ENCODE results near the gene TMEM161B. TPM values are rescaled to one million over a fixed set of nuclear protein-coding genes. Genes with fewer than 3 reads are reported as not detected.
A peak's percentile ranks its signal among the peaks of the same experiment; 100 is the strongest.
"Not testable (repeated sequence)": the region's sequence is repeated elsewhere in the genome, so short reads cannot be mapped to it uniquely, and the experiment has no call there.

Gene TMEM161B
- total and polyA plus RNA-seq, 2 donors (not counting 3 experiments of a cell fraction or from before 2014, with no cell fraction given): 5.3 to 11.6 TPM

- Histone ChIP-seq H3K9me1 (replicated peaks; ENCODE audit: control insufficient read depth, extremely low read depth, insufficient read depth, low read length) (no peaks in the 10 kb centered on the region), H4K20me1 (replicated peaks; ENCODE audit: control insufficient read depth, extremely low read depth, insufficient read depth, low read length) (no peaks in the 10 kb centered on the region), H3K36me3 (ENCODE audit: control insufficient read depth in 2 of 2, extremely low read depth in 1 of 2, insufficient read depth in 2 of 2, low read length in 2 of 2) (peaks cover 2% of the 10 kb centered on the region in 2 experiments), H3K4me3 (replicated peaks in 1 of 3; ENCODE audit: insufficient read depth in 1 of 3, low read depth in 1 of 3, low read length in 3 of 3) (peak overlapping the region; percentile 59 to 91 (median 86)), H3K27ac (ENCODE audit: insufficient read depth, low read depth, low read length) (no peak overlapping the region), H3K79me2 (ENCODE audit: control insufficient read depth, insufficient read depth, low read length) (peaks cover 51% of the 10 kb centered on the region), H3K27me3 (ENCODE audit: control insufficient read depth in 2 of 2, insufficient read depth in 2 of 2, low read length in 2 of 2) (no peaks in the 10 kb centered on the region), H2AFZ (ENCODE audit: low read depth, low read length) (peak overlapping the region; percentile 92), H3K4me1 (ENCODE audit: control insufficient read depth, extremely low read depth, insufficient read depth, low read length) (peaks cover 11% of the 10 kb centered on the region), H3K9ac (replicated peaks; ENCODE audit: extremely low read depth, insufficient read depth, low read length) (peak overlapping the region; percentile 44), H3K4me2 (ENCODE audit: insufficient read depth, low read length) (peak overlapping the region; percentile 68), H3K9me3 (replicated peaks; ENCODE audit: control insufficient read depth, insufficient read depth, low read length) (no peaks in the 10 kb centered on the region)
- ChIA-PET POLR2A (no interaction called here), CTCF (no interaction called here)
- FAIRE-seq: no peak
- intact Hi-C loops (cut with micrococcal nuclease): loop anchor here (5.0 to 10.0 kb wide), 2 partner anchors 127 to 406 kb away; no protein-coding TSS in a partner anchor
- peak; percentile 28 for DNase-seq (ENCODE audit: low read depth, low spot score)
- dilution Hi-C loops (cut with MboI; ENCODE audit: extremely low pct_ligation_motif_present, low sequenced_read_pairs): no loop called here
- no TSS peak for BruUV-seq (replicated peaks)
- TF ChIP-seq MAX (IDR thresholded peaks at IDR 0.05; ENCODE audit: insufficient read depth, insufficient read length) (no peak), JUN (IDR thresholded peaks at IDR 0.05; ENCODE audit: borderline replicate concordance, insufficient read depth, insufficient read length, low read depth) (no peak), EZH2 (IDR thresholded peaks at IDR 0.05; ENCODE audit: borderline replicate concordance, low read depth, low read length, severe bottlenecking) (no peak), FOS (IDR thresholded peaks at IDR 0.05; ENCODE audit: borderline replicate concordance, insufficient read depth, low read length) (no peak)
These were observed 652 bp upstream of the TMEM161B start for GRCh38 chr5:88269222-88269771.

GRCh38 chr5:88264565-88264964, 4.1 kb downstream of the TMEM161B start:
- H3K9me3 ChIP-seq (replicated peaks; ENCODE audit: control insufficient read depth, insufficient read depth, low read length); FAIRE-seq; H3K27me3 ChIP-seq (ENCODE audit: control insufficient read depth in 2 of 2, insufficient read depth in 2 of 2, low read length in 2 of 2); H3K4me2 ChIP-seq (ENCODE audit: insufficient read depth, low read length); H3K4me1 ChIP-seq (ENCODE audit: control insufficient read depth, extremely low read depth, insufficient read depth, low read length); CTCF ChIA-PET; H2AFZ ChIP-seq (ENCODE audit: low read depth, low read length); POLR2A ChIA-PET; BruUV-seq (replicated peaks); H3K36me3 ChIP-seq (ENCODE audit: control insufficient read depth in 2 of 2, extremely low read depth in 1 of 2, insufficient read depth in 2 of 2, low read length in 2 of 2); dilution Hi-C loops (cut with MboI; ENCODE audit: extremely low pct_ligation_motif_present, low sequenced_read_pairs); DNase-seq (ENCODE audit: low read depth, low spot score); H3K9ac ChIP-seq (replicated peaks; ENCODE audit: extremely low read depth, insufficient read depth, low read length); H3K27ac ChIP-seq (ENCODE audit: insufficient read depth, low read depth, low read length); H4K20me1 ChIP-seq (replicated peaks; ENCODE audit: control insufficient read depth, extremely low read depth, insufficient read depth, low read length); H3K9me1 ChIP-seq (replicated peaks; ENCODE audit: control insufficient read depth, extremely low read depth, insufficient read depth, low read length); H3K4me3 ChIP-seq (replicated peaks in 1 of 3; ENCODE audit: insufficient read depth in 1 of 3, low read depth in 1 of 3, low read length in 3 of 3): not testable (repeated sequence)
- intact Hi-C loops (cut with micrococcal nuclease): loop anchor here (10.0 kb wide), 1 partner anchor 410 kb away; no protein-coding TSS in a partner anchor
- peaks cover 75% of the 10 kb centered on the region for H3K79me2 ChIP-seq (ENCODE audit: control insufficient read depth, insufficient read depth, low read length)

Data from endothelial cell of umbilical vein (primary cell).